ENCODE data around the gene SAMMSON.

SAMMSON gene

GRCh38 chr3:70119879-70120278, 120.3 kb downstream of the SAMMSON start:
- Histone ChIP-seq H3K9ac (ENCODE audit: low read length) (peak overlapping the region; percentile 40; the same call in 1 of the 2 replicates), H3K79me2 (ENCODE audit: low read length) (no peaks in the 10 kb centered on the region), H3K27me3 (ENCODE audit: low read depth, low read length) (peaks cover 9% of the 10 kb centered on the region; the same call in 1 of the 2 replicates), H3K4me2 (ENCODE audit: low read length) (peak overlapping the region; percentile 82), H3K36me3 (replicated peaks; ENCODE audit: low read depth, low read length) (no peaks in the 10 kb centered on the region), H3K9me3 (ENCODE audit: insufficient read depth, low read length) (no peaks in the 10 kb centered on the region), H2AFZ (ENCODE audit: low read depth, low read length) (peak overlapping the region; percentile 98), H3K4me1 (ENCODE audit: low read length) (peaks cover 8% of the 10 kb centered on the region), H3K4me3 (ENCODE audit: low read length) (peak overlapping the region; percentile 72), H3K27ac (ENCODE audit: low read length) (no peak overlapping the region), H4K20me1 (ENCODE audit: insufficient read depth, low read length) (no peaks in the 10 kb centered on the region)
- TF ChIP-seq EZH2phosphoT487 (IDR thresholded peaks at IDR 0.05; ENCODE audit: low read depth) (no peak), CTCF (IDR thresholded peaks at IDR 0.05; ENCODE audit: low read depth, low read length) (no peak)

Measured in OCI-LY3 (cell line).